ENCODE measurements around the gene ZNF217. TPM values are rescaled to one million over a fixed set of nuclear protein-coding genes. Genes with fewer than 3 reads are reported as not detected.
"Not testable (repeated sequence)": the region's sequence is repeated elsewhere in the genome, so short reads cannot be mapped to it uniquely, and the experiment has no call there.

Gene ZNF217
- total RNA-seq, 1 donor from 2014 or later: 61.4 TPM

DNA sequence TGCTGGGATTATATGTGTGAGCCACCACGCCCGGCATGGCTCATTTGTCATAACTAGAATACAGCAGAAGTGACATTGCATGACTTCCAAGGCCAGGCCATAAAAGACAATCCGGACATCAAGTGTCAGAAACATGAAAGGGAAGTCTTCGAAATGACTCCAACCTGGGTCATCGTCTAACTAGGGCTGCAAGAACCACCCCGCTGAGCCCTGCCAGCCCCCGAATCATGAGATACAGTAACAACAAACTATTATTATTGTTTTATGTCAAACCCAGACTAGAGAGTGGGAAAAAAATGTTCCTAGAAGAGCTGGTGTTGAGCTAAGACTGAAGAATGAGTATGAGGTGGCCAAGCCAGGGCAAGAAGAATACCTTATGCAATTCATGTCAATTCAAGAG lies 59.6 kb downstream of the ZNF217 start:
- DNase-seq (ENCODE audit: low spot score): no peak

- no peak for DNase-seq (ENCODE audit: low spot score)
Observed at GRCh38 chr20:53533500-53533899, 60.1 kb downstream of the ZNF217 start.

DNA sequence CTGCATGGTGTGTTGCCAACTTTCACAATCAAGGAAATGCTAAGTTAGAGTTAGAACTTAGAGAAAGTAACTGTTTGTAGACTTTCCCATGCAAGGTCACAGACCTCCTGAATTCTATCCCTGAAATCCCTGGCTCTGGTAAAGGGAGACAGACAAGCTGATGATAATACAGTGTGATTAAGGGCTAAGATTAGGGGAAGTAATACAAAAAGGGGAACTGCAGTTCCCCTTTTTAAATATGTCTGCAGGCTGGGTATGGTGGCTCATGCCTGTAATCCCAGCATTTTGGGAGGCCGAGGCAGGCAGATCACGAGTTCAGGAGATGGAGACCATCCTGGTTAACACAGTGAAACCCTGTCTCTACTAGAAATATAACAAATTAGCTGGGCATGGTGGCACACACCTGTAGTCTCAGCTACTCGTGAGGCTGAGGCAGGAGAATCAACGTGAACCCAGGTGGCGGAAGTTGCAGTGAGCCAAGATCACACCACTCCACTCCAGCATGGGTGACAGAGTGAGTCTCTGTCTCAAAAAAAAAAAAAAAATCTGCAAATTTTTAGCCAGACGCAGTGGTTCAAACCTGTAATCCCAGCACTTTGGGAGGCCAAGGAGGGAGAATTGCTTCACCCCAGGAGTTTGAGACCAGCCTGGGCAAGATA lies 60.9 kb downstream of the ZNF217 start:
- not testable (repeated sequence) for DNase-seq (ENCODE audit: low spot score)

- no peak for DNase-seq (ENCODE audit: low spot score)
Observed at GRCh38 chr20:53530440-53530839, 63.2 kb downstream of the ZNF217 start.

- peak; percentile 16 for DNase-seq (ENCODE audit: low spot score)
Observed at GRCh38 chr20:53529658-53530057, 64.0 kb downstream of the ZNF217 start.

GRCh38 chr20:53527196-53527595 lies 66.4 kb downstream of the ZNF217 start:
- peak; percentile 82 for DNase-seq (ENCODE audit: low spot score)

- no peak for DNase-seq (ENCODE audit: low spot score)
Observed at GRCh38 chr20:53524589-53525312, 68.9 kb downstream of the ZNF217 start.

- DNase-seq (ENCODE audit: low spot score): not testable (repeated sequence)
Observed at GRCh38 chr20:53523615-53524014, 70.0 kb downstream of the ZNF217 start.

GRCh38 chr20:53522696-53523095 lies 70.9 kb downstream of the ZNF217 start:
- peak; percentile 59 for DNase-seq (ENCODE audit: low spot score)

DNA sequence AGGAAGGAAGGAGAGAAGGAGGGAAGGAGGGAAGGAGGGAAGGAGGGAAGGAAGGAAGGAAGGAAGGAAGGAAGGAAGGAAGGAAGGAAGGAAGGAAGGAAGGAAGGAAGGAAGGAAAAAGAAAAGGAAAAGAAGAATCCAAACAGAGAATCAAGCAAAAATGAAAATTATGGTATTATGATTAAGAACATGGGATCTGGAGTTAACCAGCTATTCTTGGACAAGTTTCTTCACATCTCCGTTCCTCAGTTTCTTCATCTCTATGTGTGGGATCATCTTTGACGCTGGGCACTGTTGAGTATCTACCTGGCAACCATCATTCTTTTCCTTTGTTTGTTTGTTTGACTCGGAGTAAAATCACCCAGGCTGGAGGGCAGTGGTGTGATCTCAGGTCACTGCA lies 71.6 kb downstream of the ZNF217 start:
- no peak for DNase-seq (ENCODE audit: low spot score)

GRCh38 chr20:53521421-53521820 lies 72.2 kb downstream of the ZNF217 start:
- peak; percentile 43 for DNase-seq (ENCODE audit: low spot score)

DNA sequence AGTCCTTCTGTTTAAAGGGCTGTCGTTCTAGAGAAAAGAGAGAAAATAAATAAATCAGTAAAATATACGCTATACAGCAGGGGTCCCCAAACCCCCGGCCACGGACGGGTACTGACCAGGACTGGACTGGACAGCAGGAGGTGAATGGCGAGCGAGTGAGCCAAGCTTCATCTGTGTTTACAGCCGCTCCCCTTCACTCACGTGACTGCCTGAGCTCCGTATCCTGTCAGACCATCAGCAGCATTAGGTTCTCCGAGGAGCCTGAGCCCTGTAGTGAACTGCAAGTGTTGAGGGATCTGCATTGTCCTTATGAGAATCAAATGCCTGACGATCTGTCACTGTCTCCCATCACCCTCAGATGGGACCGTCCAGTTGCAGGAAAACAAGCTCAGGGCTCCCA lies 76.5 kb downstream of the ZNF217 start:
- DNase-seq (ENCODE audit: low spot score): peak; percentile 28

All from mesenteric fat pad (tissue), 1 donor.